RWPE2 (cell line): ENCODE measurements around the gene CCL23.

Experiments
- ATAC-seq: fragments of 200-7000 bp; cut with Tn5 transposase; 3 replicates; pipeline ENCODE4 v1.9.1; 2021; ENCODE audit warnings: low read depth
- DNase-seq: peaks from one replicate; pipeline ENCODE4 v3.0.0-alpha.2; 2020; ENCODE audit warnings: low spot score
- H3K27ac ChIP-seq: fragments of 450-650 bp; 2 replicates; pipeline ENCODE4 v1.5.1; 2017; ENCODE audit warnings: mild to moderate bottlenecking; ENCODE audit not compliant: poor library complexity, severe bottlenecking
- H3K27me3 ChIP-seq: fragments of 250-450 bp; sonication (Bioruptor Pico); 2 replicates; pipeline ENCODE4 v1.5.1; 2021; ENCODE audit warnings: mild to moderate bottlenecking, moderate library complexity; ENCODE audit not compliant: insufficient read depth, poor library complexity, severe bottlenecking
- H3K36me3 ChIP-seq: fragments of 250-450 bp; sonication (Bioruptor Pico); 2 replicates; pipeline ENCODE4 v1.5.1; 2020; ENCODE audit warnings: low read depth, mild to moderate bottlenecking, moderate library complexity
- H3K4me1 ChIP-seq: fragments of 250-450 bp; sonication (Bioruptor Pico); 2 replicates; pipeline ENCODE4 v1.5.1; 2021; ENCODE audit warnings: mild to moderate bottlenecking, moderate library complexity; ENCODE audit not compliant: insufficient read depth, poor library complexity, severe bottlenecking
- H3K4me3 ChIP-seq: fragments of 250-450 bp; sonication (Bioruptor Pico); 2 replicates; pipeline ENCODE4 v1.5.1; 2021; ENCODE audit warnings: mild to moderate bottlenecking, moderate library complexity; ENCODE audit not compliant: severe bottlenecking
- H3K9me3 ChIP-seq: fragments of 250-450 bp; sonication (Bioruptor Pico); 2 replicates; pipeline ENCODE4 v1.5.1; 2021; ENCODE audit warnings: mild to moderate bottlenecking, moderate library complexity; ENCODE audit not compliant: severe bottlenecking
- CTCF ChIP-seq: fragments of 450-650 bp; IDR thresholded peaks from one replicate; pipeline ENCODE4 v1.5.1; 2017; ENCODE audit warnings: mild to moderate bottlenecking, moderate library complexity; ENCODE audit not compliant: poor library complexity, severe bottlenecking

CCL23 gene

DNA sequence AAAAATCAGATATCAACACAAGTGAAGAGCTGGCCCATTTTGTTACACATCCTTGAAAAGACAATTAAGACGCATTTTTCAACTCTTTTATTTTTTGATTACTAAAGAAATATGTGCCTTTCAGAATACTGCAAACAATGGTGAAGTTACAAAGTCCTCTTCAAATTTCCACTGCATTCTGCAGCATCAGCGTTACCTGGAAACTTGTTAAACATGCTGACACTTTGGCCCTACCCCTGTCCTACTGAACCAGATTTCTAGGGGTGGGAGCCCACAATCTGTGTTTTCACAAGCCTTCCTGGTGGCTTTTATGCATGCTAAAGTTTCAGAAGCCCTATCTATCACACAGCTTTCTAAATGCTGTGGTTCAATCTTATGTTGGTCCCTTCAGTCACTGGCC lies 26.7 kb downstream of the CCL23 start:
- no peak for ATAC-seq
- Histone ChIP-seq H3K9me3 (no peaks in the 10 kb centered on the region), H3K27me3 (no peaks in the 10 kb centered on the region), H3K4me3 (no peak overlapping the region), H3K27ac (no peak overlapping the region), H3K4me1 (no peaks in the 10 kb centered on the region), H3K36me3 (no peaks in the 10 kb centered on the region)
- no peak for TF ChIP-seq CTCF
- DNase-seq = no peak

GRCh38 chr17:35988164-35988563 lies 29.6 kb downstream of the CCL23 start:
- no peak overlapping the region for H3K27ac ChIP-seq
- no peak for TF ChIP-seq CTCF
- ATAC-seq = no peak
- H3K27me3 ChIP-seq = no peaks in the 10 kb centered on the region
- DNase-seq = no peak
- no peak overlapping the region for H3K4me3 ChIP-seq
- no peaks in the 10 kb centered on the region for H3K9me3 ChIP-seq
- H3K36me3 ChIP-seq = no peaks in the 10 kb centered on the region
- H3K4me1 ChIP-seq = no peaks in the 10 kb centered on the region

GRCh38 chr17:35986643-35987042 lies 31.1 kb downstream of the CCL23 start, which contains the start of gene CCL14:
TSS of gene CCL14 (minus strand) at chr17:35986729. CDS start at chr17:35986649, 80 bp downstream.
- TF ChIP-seq CTCF = no peak
- DNase-seq (no peak), ATAC-seq (no peak)
- Histone ChIP-seq H3K27me3 (no peaks in the 10 kb centered on the region), H3K36me3 (no peaks in the 10 kb centered on the region), H3K9me3 (no peaks in the 10 kb centered on the region), H3K27ac (no peak within 1 kb of the TSS), H3K4me3 (no peak within 1 kb of the TSS), H3K4me1 (no peaks in the 10 kb centered on the region)

GRCh38 chr17:35984140-35984539 lies 33.6 kb downstream of the CCL23 start:
- TF ChIP-seq CTCF = no peak
- Histone ChIP-seq H3K4me3 (no peak overlapping the region), H3K27me3 (no peaks in the 10 kb centered on the region), H3K27ac (no peak overlapping the region), H3K36me3 (no peaks in the 10 kb centered on the region), H3K9me3 (no peaks in the 10 kb centered on the region), H3K4me1 (no peaks in the 10 kb centered on the region)
- no peak for DNase-seq
- no peak for ATAC-seq

DNA sequence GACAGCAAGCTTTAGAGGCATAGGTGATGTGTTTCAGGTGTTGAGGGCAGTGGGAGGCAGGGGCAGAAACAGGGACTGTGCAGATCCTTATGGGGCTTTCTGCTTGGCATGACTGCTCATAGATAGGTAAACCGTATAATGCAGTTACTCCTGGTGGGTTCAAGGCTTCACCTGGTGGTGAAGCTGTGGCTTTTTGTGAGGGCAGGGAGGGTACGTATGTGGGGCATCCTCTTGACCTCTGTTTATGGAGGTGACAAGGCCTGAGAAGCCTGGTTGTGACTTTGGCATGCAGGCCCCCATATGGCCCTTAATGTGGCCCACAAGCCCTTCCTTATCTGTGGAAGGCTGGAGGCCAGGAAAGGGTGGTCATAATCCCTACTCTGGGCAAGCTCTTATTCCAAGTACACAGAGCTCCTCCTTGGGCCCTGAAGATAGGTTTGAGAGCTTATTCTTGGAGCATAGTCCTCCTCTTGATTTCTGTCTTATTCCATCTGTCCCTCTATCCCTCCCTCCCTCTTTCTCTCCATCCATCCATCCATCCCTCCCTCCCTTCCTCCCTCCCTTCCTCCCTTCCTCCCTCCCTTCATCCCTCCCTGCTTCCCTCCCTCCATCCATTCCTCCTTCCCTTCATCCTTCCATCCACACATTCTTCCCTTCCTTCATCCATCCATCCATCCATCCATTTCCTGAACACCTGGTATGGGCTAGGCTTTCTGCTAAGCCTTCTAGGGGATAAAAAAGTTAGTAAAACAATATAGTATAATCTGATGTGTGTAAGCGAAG lies 35.2 kb downstream of the CCL23 start:
- H3K27ac ChIP-seq = no peak overlapping the region
- no peak for TF ChIP-seq CTCF

More for the DNA sequence above, 35.2 kb downstream of the CCL23 start:
- Histone ChIP-seq H3K4me3 (no peak overlapping the region), H3K4me1 (no peaks in the 10 kb centered on the region), H3K9me3 (no peaks in the 10 kb centered on the region), H3K36me3 (no peaks in the 10 kb centered on the region), H3K27me3 (no peaks in the 10 kb centered on the region)
- DNase-seq (no peak), ATAC-seq (no peak)
